GM18873 (cell line): ENCODE measurements around the gene MYH10.
A peak's percentile ranks its signal among the peaks of the same experiment; 100 is the strongest.

ENCODE experiments used
- ATAC-seq: cut with Tn5 transposase; IDR thresholded peaks from one replicate; pipeline ENCODE4 v1.9.1; 2021; ENCODE audit warnings: mild to moderate bottlenecking, moderate library complexity, moderate number of reproducible peaks; ENCODE audit not compliant: unreplicated experiment, low FRiP score

Gene MYH10

GRCh38 chr17:8458128-8458527 lies 172.4 kb downstream of the MYH10 start:
- ATAC-seq: no peak

GRCh38 chr17:8455665-8456209 lies 174.8 kb downstream of the MYH10 start:
- ATAC-seq: no peak

GRCh38 chr17:8453326-8453725 lies 177.2 kb downstream of the MYH10 start:
- no peak for ATAC-seq

GRCh38 chr17:8451933-8452614 lies 178.5 kb downstream of the MYH10 start:
- ATAC-seq: no peak

GRCh38 chr17:8448310-8448709 lies 182.2 kb downstream of the MYH10 start:
- ATAC-seq: no peak

- no peak for ATAC-seq
Observed at GRCh38 chr17:8447799-8448198, 182.7 kb downstream of the MYH10 start.

- ATAC-seq: no peak
Observed at GRCh38 chr17:8445536-8445935, 185.0 kb downstream of the MYH10 start.

GRCh38 chr17:8444494-8444893 lies 186.0 kb downstream of the MYH10 start:
- no peak for ATAC-seq

GRCh38 chr17:8443756-8444155 lies 186.8 kb downstream of the MYH10 start:
- no peak for ATAC-seq

GRCh38 chr17:8442310-8442709 lies 188.2 kb downstream of the MYH10 start:
- no peak for ATAC-seq

- ATAC-seq: no peak
Observed at GRCh38 chr17:8441690-8442089, 188.8 kb downstream of the MYH10 start.

GRCh38 chr17:8439681-8440080 lies 190.8 kb downstream of the MYH10 start:
- no peak for ATAC-seq

GRCh38 chr17:8438441-8438840 lies 192.1 kb downstream of the MYH10 start:
- ATAC-seq: no peak

- ATAC-seq: no peak
Observed at GRCh38 chr17:8436844-8437171, 193.7 kb downstream of the MYH10 start.

- peak; percentile 46 for ATAC-seq
Observed at GRCh38 chr17:8436169-8436843, 194.2 kb downstream of the MYH10 start.

GRCh38 chr17:8435245-8436168 lies 195.0 kb downstream of the MYH10 start, which contains the start of gene NDEL1:
TSS of gene NDEL1 (plus strand) at chr17:8435884. CDS start at chr17:8444272, 8,388 bp downstream.
- ATAC-seq: peak; percentile 91

- no peak for ATAC-seq
Observed at GRCh38 chr17:8430966-8431365, 199.6 kb downstream of the MYH10 start.

- no peak for ATAC-seq
Observed at GRCh38 chr17:8426802-8427201, 203.7 kb downstream of the MYH10 start.

GRCh38 chr17:8426094-8426720 lies 204.3 kb downstream of the MYH10 start:
- no peak for ATAC-seq
